ENCODE results near the gene CALHM3.

The CALHM3 gene

GRCh38 chr10:103512166-103512565 is 33.1 kb upstream of the CALHM3 start:
- Histone ChIP-seq H3K9ac (ENCODE audit: low read length) (no peak overlapping the region), H2AFZ (ENCODE audit: low read length) (no peak overlapping the region), H3K27ac (ENCODE audit: low read depth, low read length, poor library complexity, severe bottlenecking) (no peak overlapping the region), H3K79me2 (ENCODE audit: insufficient read depth, low read length) (no peaks in the 10 kb centered on the region), H3K9me2 (ENCODE audit: low read depth, low read length) (no peaks in the 10 kb centered on the region), H3F3A (ENCODE audit: insufficient read depth, low read length) (no peaks in the 10 kb centered on the region), H3K4me1 (ENCODE audit: insufficient read depth, low read length, severe bottlenecking) (no peaks in the 10 kb centered on the region), H4K20me1 (ENCODE audit: insufficient read depth, low read length) (no peaks in the 10 kb centered on the region), H3K27me3 (ENCODE audit: insufficient read depth, low read length) (no peaks in the 10 kb centered on the region; the same call in 1 of the 2 replicates), H3K4me2 (ENCODE audit: low read length) (no peak overlapping the region), H3K36me3 (ENCODE audit: insufficient read depth, low read length) (no peaks in the 10 kb centered on the region), H3K4me3 (ENCODE audit: low read depth, low read length, poor library complexity, severe bottlenecking) (no peak overlapping the region), H3K9me3 (ENCODE audit: low read length) (no peaks in the 10 kb centered on the region)
- no peak for TF ChIP-seq CTCF (IDR thresholded peaks at IDR 0.05; ENCODE audit: low read length)
- no peak for TF ChIP-seq EZH2 (IDR thresholded peaks at IDR 0.05; ENCODE audit: borderline replicate concordance, low read length)

- H3K4me3 ChIP-seq (ENCODE audit: low read depth, low read length, poor library complexity, severe bottlenecking): no peak overlapping the region
- H4K20me1 ChIP-seq (ENCODE audit: insufficient read depth, low read length): no peaks in the 10 kb centered on the region
- no peak for TF ChIP-seq CTCF (IDR thresholded peaks at IDR 0.05; ENCODE audit: low read length)
- no peak for TF ChIP-seq EZH2 (IDR thresholded peaks at IDR 0.05; ENCODE audit: borderline replicate concordance, low read length)
- H3K4me1 ChIP-seq (ENCODE audit: insufficient read depth, low read length, severe bottlenecking): no peaks in the 10 kb centered on the region
- H2AFZ ChIP-seq (ENCODE audit: low read length): no peak overlapping the region
- H3K27me3 ChIP-seq (ENCODE audit: insufficient read depth, low read length): peaks cover under 1% of the 10 kb centered on the region
- H3K4me2 ChIP-seq (ENCODE audit: low read length): no peak overlapping the region
- no peaks in the 10 kb centered on the region for H3K9me2 ChIP-seq (ENCODE audit: low read depth, low read length)
- no peaks in the 10 kb centered on the region for H3K9me3 ChIP-seq (ENCODE audit: low read length)
- no peaks in the 10 kb centered on the region for H3K36me3 ChIP-seq (ENCODE audit: insufficient read depth, low read length)
- H3K27ac ChIP-seq (ENCODE audit: low read depth, low read length, poor library complexity, severe bottlenecking): no peak overlapping the region
- H3K79me2 ChIP-seq (ENCODE audit: insufficient read depth, low read length): no peaks in the 10 kb centered on the region
- H3F3A ChIP-seq (ENCODE audit: insufficient read depth, low read length): no peaks in the 10 kb centered on the region
- no peak overlapping the region for H3K9ac ChIP-seq (ENCODE audit: low read length)
These were observed 32.0 kb upstream of the CALHM3 start for GRCh38 chr10:103510791-103511752.

GRCh38 chr10:103510046-103510685 is 31.1 kb upstream of the CALHM3 start:
- H3K4me2 ChIP-seq (ENCODE audit: low read length): no peak overlapping the region
- H2AFZ ChIP-seq (ENCODE audit: low read length): no peak overlapping the region
- H3K27me3 ChIP-seq (ENCODE audit: insufficient read depth, low read length): peaks cover 5% of the 10 kb centered on the region
- H3K9me2 ChIP-seq (ENCODE audit: low read depth, low read length): no peaks in the 10 kb centered on the region
- H3K27ac ChIP-seq (ENCODE audit: low read depth, low read length, poor library complexity, severe bottlenecking): no peak overlapping the region
- H3K9me3 ChIP-seq (ENCODE audit: low read length): no peaks in the 10 kb centered on the region
- no peaks in the 10 kb centered on the region for H3K36me3 ChIP-seq (ENCODE audit: insufficient read depth, low read length)
- no peaks in the 10 kb centered on the region for H3F3A ChIP-seq (ENCODE audit: insufficient read depth, low read length)
- no peaks in the 10 kb centered on the region for H3K79me2 ChIP-seq (ENCODE audit: insufficient read depth, low read length)
- no peak overlapping the region for H3K4me3 ChIP-seq (ENCODE audit: low read depth, low read length, poor library complexity, severe bottlenecking)
- no peaks in the 10 kb centered on the region for H4K20me1 ChIP-seq (ENCODE audit: insufficient read depth, low read length)
- no peak for TF ChIP-seq CTCF (IDR thresholded peaks at IDR 0.05; ENCODE audit: low read length)
- no peak for TF ChIP-seq EZH2 (IDR thresholded peaks at IDR 0.05; ENCODE audit: borderline replicate concordance, low read length)
- no peak overlapping the region for H3K9ac ChIP-seq (ENCODE audit: low read length)
- no peaks in the 10 kb centered on the region for H3K4me1 ChIP-seq (ENCODE audit: insufficient read depth, low read length, severe bottlenecking)

Measured in OCI-LY1 (cell line).